ENCODE measurements around the gene FBXL19. TPM values are rescaled to one million over a fixed set of nuclear protein-coding genes. Genes with fewer than 3 reads are reported as not detected.

FBXL19 gene
- total and polyA plus RNA-seq, 2 donors (not counting 1 experiment from before 2014, with no cell fraction given), result 9.0 to 25.0 TPM

GRCh38 chr16:30958175-30959079 is 35.1 kb downstream of the FBXL19 start:
- no peaks in the 10 kb centered on the region for H3K27me3 ChIP-seq (replicated peaks in 1 of 4; ENCODE audit: control extremely low read depth in 1 of 4, control insufficient read depth in 3 of 4, insufficient read depth in 4 of 4, low read length in 3 of 4)
- Mint-ChIP-seq H3K27me3 (no peaks in the 10 kb centered on the region), H3K9me3 (ENCODE audit: insufficient read depth) (no peaks in the 10 kb centered on the region), H3K4me1 (peaks cover 39% of the 10 kb centered on the region), H3K27ac (peak overlapping the region; percentile 91), H3K4me3 (peak overlapping the region; percentile 85)
- peaks cover 9 to 42% of the 10 kb centered on the region in 2 experiments for H3K36me3 ChIP-seq (replicated peaks in 1 of 2; ENCODE audit: control extremely low read depth in 1 of 2, control insufficient read depth in 1 of 2, extremely low read depth in 1 of 2, insufficient read depth in 2 of 2, low read length in 1 of 2)
- H2AFZ ChIP-seq (ENCODE audit: insufficient read depth, low read depth, low read length, poor library complexity, severe bottlenecking), result peak overlapping the region; percentile 98
- ATAC-seq (ENCODE audit: low read depth) (peak; percentile 23), DNase-seq (peak; percentile 39)
- TF ChIP-seq CTCF (IDR thresholded peaks at IDR 0.05), result no peak
- no peak for TF ChIP-seq EZH2 (IDR thresholded peaks at IDR 0.05; ENCODE audit: borderline replicate concordance, insufficient read depth, low read depth, low read length, poor library complexity, severe bottlenecking)
- H3K79me2 ChIP-seq (ENCODE audit: control insufficient read depth, insufficient read depth, low read length), result peaks cover 42% of the 10 kb centered on the region
- H3K4me3 ChIP-seq (ENCODE audit: control extremely low read depth in 1 of 5, extremely low read depth in 1 of 5, insufficient read depth in 1 of 5, low read depth in 2 of 5, low read length in 4 of 5), result peak overlapping the region; percentile 30 to 99 (median 92)
- H3K4me1 ChIP-seq (ENCODE audit: control insufficient read depth in 2 of 2, insufficient read depth in 2 of 2, low read length in 2 of 2), result peaks cover 15 to 24% of the 10 kb centered on the region in 2 donors
- peaks cover 0 to 3% (median 0%) of the 10 kb centered on the region in 3 donors for H3K9me3 ChIP-seq (ENCODE audit: control extremely low read depth in 1 of 3, control insufficient read depth in 2 of 3, insufficient read depth in 1 of 3, low read length in 2 of 3)
- CTCF ChIA-PET, result interaction anchor here (0.9 to 1.8 kb wide), 3 partner anchors 17 to 183 kb away, joined by 3 to 5 read pairs (median 3); no protein-coding TSS in a partner anchor
- peaks cover 25% of the 10 kb centered on the region for H4K20me1 ChIP-seq (ENCODE audit: control insufficient read depth, insufficient read depth, low read length, poor library complexity, severe bottlenecking)
- peak overlapping the region; percentile 91 for H3K4me2 ChIP-seq (replicated peaks; ENCODE audit: low read depth, low read length, poor library complexity, severe bottlenecking)
- peak overlapping the region; percentile 98 for H3K9ac ChIP-seq (ENCODE audit: low read length)
- H3K27ac ChIP-seq (ENCODE audit: low read length in 2 of 2), result peak overlapping the region; percentile 34 to 60
- WGBS (ENCODE audit: insufficient coverage), result 24% methylated on average over 40 of the region's 55 CpGs
- POLR2A ChIA-PET, result interaction anchor here (1.0 to 1.1 kb wide), 2 partner anchors 83 to 115 kb away, joined by 5 to 6 read pairs; partner anchors contain the start of genes ZNF646 and ZNF668
- intact Hi-C loops (cut with micrococcal nuclease), result no loop called here

All from B cell (primary cell).